Esophagus muscularis mucosa (tissue), 4 donors: ENCODE data around the gene BMP2.

Experiments used
- EP300 ChIP-seq: sonication (generic); formaldehyde crosslinking; IDR thresholded peaks from one replicate; pipeline ENCODE4 v1.6.1; 2017; ENCODE audit warnings: antibody characterized with exemption
- POLR2A ChIP-seq: fragments of 450-650 bp; IDR thresholded peaks from one replicate; pipeline ENCODE4 v1.6.1; 2017; ENCODE audit warnings: antibody characterized with exemption, moderate library complexity, mild to moderate bottlenecking, low read depth
- TF ChIP-seq, protein P1 (sequence below), 3 experiments: fragments of 200-600 bp in 2 of 3; fragments of 450-650 bp in 1 of 3; sonication (generic) in 2 of 3; IDR thresholded peaks; one replicate each; pipeline ENCODE4 v1.5.1; 2017 to 2019; ENCODE audit warnings: antibody characterized with exemption in 3 of 3, mild to moderate bottlenecking in 2 of 3, moderate library complexity in 1 of 3

DNA sequence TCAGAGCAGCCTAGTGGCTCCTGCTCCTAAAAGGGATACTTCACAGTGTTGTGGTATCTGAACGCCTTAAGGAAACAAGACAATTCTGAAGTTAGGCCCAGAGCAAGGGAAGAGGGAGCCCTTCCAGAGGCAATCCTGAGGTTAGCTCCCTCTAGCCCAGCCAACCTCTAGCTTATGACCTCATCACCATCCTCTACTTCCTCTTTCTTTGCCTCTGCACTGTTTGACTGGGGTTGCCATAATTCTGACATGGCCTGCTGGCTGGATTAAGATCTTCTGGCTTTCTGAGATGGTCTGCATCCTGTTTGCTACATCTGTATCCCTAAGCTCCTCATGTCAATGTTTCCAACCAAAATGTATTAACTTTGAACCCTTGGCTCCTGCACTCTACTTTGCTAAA is 23.3 kb upstream of the BMP2 start:
- no peak for TF ChIP-seq EP300
- TF ChIP-seq, protein P1, sequence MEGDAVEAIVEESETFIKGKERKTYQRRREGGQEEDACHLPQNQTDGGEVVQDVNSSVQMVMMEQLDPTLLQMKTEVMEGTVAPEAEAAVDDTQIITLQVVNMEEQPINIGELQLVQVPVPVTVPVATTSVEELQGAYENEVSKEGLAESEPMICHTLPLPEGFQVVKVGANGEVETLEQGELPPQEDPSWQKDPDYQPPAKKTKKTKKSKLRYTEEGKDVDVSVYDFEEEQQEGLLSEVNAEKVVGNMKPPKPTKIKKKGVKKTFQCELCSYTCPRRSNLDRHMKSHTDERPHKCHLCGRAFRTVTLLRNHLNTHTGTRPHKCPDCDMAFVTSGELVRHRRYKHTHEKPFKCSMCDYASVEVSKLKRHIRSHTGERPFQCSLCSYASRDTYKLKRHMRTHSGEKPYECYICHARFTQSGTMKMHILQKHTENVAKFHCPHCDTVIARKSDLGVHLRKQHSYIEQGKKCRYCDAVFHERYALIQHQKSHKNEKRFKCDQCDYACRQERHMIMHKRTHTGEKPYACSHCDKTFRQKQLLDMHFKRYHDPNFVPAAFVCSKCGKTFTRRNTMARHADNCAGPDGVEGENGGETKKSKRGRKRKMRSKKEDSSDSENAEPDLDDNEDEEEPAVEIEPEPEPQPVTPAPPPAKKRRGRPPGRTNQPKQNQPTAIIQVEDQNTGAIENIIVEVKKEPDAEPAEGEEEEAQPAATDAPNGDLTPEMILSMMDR (IDR thresholded peaks at IDR 0.05) = no peak
- TF ChIP-seq POLR2A = no peak
